CD4-positive, CD25-positive, alpha-beta regulatory T cell (primary cell): ENCODE results near the gene KRT73. TPM values are rescaled to one million over a fixed set of nuclear protein-coding genes. Genes with fewer than 3 reads are reported as not detected.

Source experiments
- ATAC-seq, 2 donors: fragments of 150-1000 bp; cut with Tn5 transposase; one replicate each; pipeline ENCODE4 v1.10.0; 2021; ENCODE audit warnings: low read depth in 2 of 2, moderate number of reproducible peaks in 2 of 2, moderate library complexity in 1 of 2
- DNase-seq, 3 donors: peaks; one replicate each; pipeline versions ENCODE4 v3.0.0 to v3.0.0-alpha.2; 2012 to 2022; ENCODE audit warnings: mixed read lengths in 1 of 3
- H3K27ac ChIP-seq: one replicate; pipeline ENCODE4 v1.7.0; 2013; ENCODE audit warnings: mild to moderate bottlenecking, low read length; ENCODE audit not compliant: insufficient read depth, poor library complexity, severe bottlenecking
- H3K27me3 ChIP-seq: one replicate; pipeline ENCODE4 v1.7.0; 2013; ENCODE audit warnings: low read length; ENCODE audit not compliant: control insufficient read depth, insufficient read depth
- H3K36me3 ChIP-seq: one replicate; pipeline ENCODE4 v1.7.0; 2013; ENCODE audit warnings: mild to moderate bottlenecking, low read length, moderate library complexity; ENCODE audit not compliant: control insufficient read depth, insufficient read depth
- H3K4me1 ChIP-seq: 2 replicates; pipeline ENCODE4 v1.7.0; 2013; ENCODE audit warnings: mild to moderate bottlenecking, low read length; ENCODE audit not compliant: insufficient read depth, control insufficient read depth, poor library complexity, severe bottlenecking
- H3K4me3 ChIP-seq: one replicate; pipeline ENCODE4 v1.7.0; 2013; ENCODE audit warnings: low read depth, mild to moderate bottlenecking, low read length, moderate library complexity
- H3K9me3 ChIP-seq, 2 experiments: 1 replicate in 1 of 2; 2 replicates in 1 of 2; pipeline ENCODE4 v1.7.0; 2013; ENCODE audit warnings: low read length in 2 of 2, mild to moderate bottlenecking in 1 of 2, moderate library complexity in 1 of 2; ENCODE audit not compliant: control insufficient read depth in 2 of 2
- H3K27ac Mint-ChIP-seq, 3 donors: one replicate each; pipeline ENCODE4 v1.8.0; 2020 to 2022; ENCODE audit warnings: mild to moderate bottlenecking in 3 of 3, mixed read lengths in 3 of 3, moderate library complexity in 2 of 3
- H3K27me3 Mint-ChIP-seq: one replicate; pipeline ENCODE4 v1.8.0; 2022; ENCODE audit warnings: mild to moderate bottlenecking, mixed read lengths
- H3K36me3 Mint-ChIP-seq: one replicate; pipeline ENCODE4 v1.8.0; 2020; ENCODE audit warnings: mixed read lengths
- H3K4me1 Mint-ChIP-seq, 4 donors: one replicate each; pipeline ENCODE4 v1.8.0; 2020 to 2022; ENCODE audit warnings: mixed read lengths in 4 of 4, mild to moderate bottlenecking in 1 of 4
- H3K4me3 Mint-ChIP-seq, 4 donors: one replicate each; pipeline ENCODE4 v1.8.0; 2020 to 2022; ENCODE audit warnings: mild to moderate bottlenecking in 4 of 4, mixed read lengths in 4 of 4, moderate library complexity in 3 of 4
- H3K9me3 Mint-ChIP-seq, 7 donors: one replicate each; pipeline ENCODE4 v1.8.0; 2020 to 2022; ENCODE audit warnings: mixed read lengths in 7 of 7, mild to moderate bottlenecking in 3 of 7, moderate library complexity in 2 of 7
- polyA plus RNA-seq, 4 donors: library from polyadenylated mRNA; unstranded; fragments of 300-500 nt; fragmentation: Illumina TruSeq; gene quantifications; one replicate each; pipeline ENCODE4 v1.2.3, GENCODE V29; 2021
- total RNA-seq: library from RNA; stranded (reverse); gene quantifications from one replicate; pipeline ENCODE4 v1.2.3, GENCODE V29; 2022

Gene KRT73
- total and polyA plus RNA-seq, 5 donors from 2014 or later: 1.0 to 1.4 (median 1.1) TPM; not detected in 2

- no peak for DNase-seq
- H3K4me3 Mint-ChIP-seq: peak overlapping the region in 1 of 4 donors; percentile 30
- ATAC-seq: no peak
Measured at GRCh38 chr12:52634266-52635056, 16.1 kb upstream of the KRT73 start.

GRCh38 chr12:52633383-52633782, 15.0 kb upstream of the KRT73 start:
- Mint-ChIP-seq H3K9me3 (peaks cover 0 to 2% (median 0%) of the 10 kb centered on the region in 7 donors), H3K27me3 (peaks cover 19% of the 10 kb centered on the region), H3K4me1 (peaks cover 0 to 45% (median 3%) of the 10 kb centered on the region in 4 donors), H3K27ac (peak overlapping the region in 2 of 3 donors; percentile 79 to 91), H3K4me3 (peak overlapping the region in 2 of 4 donors; percentile 19 to 22), H3K36me3 (no peaks in the 10 kb centered on the region)
- Histone ChIP-seq H3K4me1 (peaks cover 3% of the 10 kb centered on the region), H3K4me3 (no peak overlapping the region), H3K27ac (no peak overlapping the region), H3K9me3 (no peaks in the 10 kb centered on the region), H3K36me3 (no peaks in the 10 kb centered on the region), H3K27me3 (peaks cover 3% of the 10 kb centered on the region)
- peak; percentile 29 to 60 for ATAC-seq
- peak in 2 of 3 donors; percentile 30 to 49 for DNase-seq

More at GRCh38 chr12:52634266-52635056, 16.1 kb upstream of the KRT73 start:
- Histone ChIP-seq H3K4me3 (no peak overlapping the region), H3K9me3 (no peaks in the 10 kb centered on the region), H3K27ac (no peak overlapping the region), H3K36me3 (no peaks in the 10 kb centered on the region), H3K4me1 (peaks cover 3% of the 10 kb centered on the region), H3K27me3 (peaks cover 4% of the 10 kb centered on the region)
- Mint-ChIP-seq H3K36me3 (no peaks in the 10 kb centered on the region), H3K27ac (peak overlapping the region in 2 of 3 donors; percentile 76 to 91), H3K4me1 (peaks cover 0 to 43% (median 3%) of the 10 kb centered on the region in 4 donors), H3K27me3 (peaks cover 19% of the 10 kb centered on the region), H3K9me3 (peaks cover 0 to 2% (median 0%) of the 10 kb centered on the region in 7 donors)

GRCh38 chr12:52632656-52633055, 14.3 kb upstream of the KRT73 start:
- H3K36me3 ChIP-seq: no peaks in the 10 kb centered on the region
- Mint-ChIP-seq H3K27ac (peak overlapping the region in 1 of 3 donors; percentile 91), H3K9me3 (peaks cover 0 to 2% (median 0%) of the 10 kb centered on the region in 7 donors), H3K27me3 (peaks cover 17% of the 10 kb centered on the region), H3K4me1 (peaks cover 0 to 47% (median 4%) of the 10 kb centered on the region in 4 donors), H3K4me3 (no peak overlapping the region), H3K36me3 (no peaks in the 10 kb centered on the region)
- H3K4me3 ChIP-seq: no peak overlapping the region
- H3K9me3 ChIP-seq: no peaks in the 10 kb centered on the region
- DNase-seq (no peak), ATAC-seq (no peak)
- H3K4me1 ChIP-seq: peaks cover 3% of the 10 kb centered on the region
- H3K27ac ChIP-seq: no peak overlapping the region
- H3K27me3 ChIP-seq: peaks cover 3% of the 10 kb centered on the region

- peaks cover 0 to 2% (median 0%) of the 10 kb centered on the region in 7 donors for H3K9me3 Mint-ChIP-seq
- H3K27me3 Mint-ChIP-seq: peaks cover 14% of the 10 kb centered on the region
- ATAC-seq (no peak), DNase-seq (no peak)
- H3K36me3 ChIP-seq: no peaks in the 10 kb centered on the region
- H3K4me1 ChIP-seq: peaks cover 3% of the 10 kb centered on the region
- peaks cover 0 to 50% (median 5%) of the 10 kb centered on the region in 4 donors for H3K4me1 Mint-ChIP-seq
- no peaks in the 10 kb centered on the region for H3K9me3 ChIP-seq
- H3K4me3 ChIP-seq: no peak overlapping the region
- H3K27ac Mint-ChIP-seq: peak overlapping the region in 2 of 3 donors; percentile 74 to 91
- H3K27ac ChIP-seq: no peak overlapping the region
- H3K27me3 ChIP-seq: peaks cover 3% of the 10 kb centered on the region
- H3K4me3 Mint-ChIP-seq: no peak overlapping the region
- H3K36me3 Mint-ChIP-seq: no peaks in the 10 kb centered on the region
Measured at GRCh38 chr12:52631676-52632459, 13.5 kb upstream of the KRT73 start.

- Mint-ChIP-seq H3K27ac (peak overlapping the region; percentile 6 to 89 (median 62)), H3K36me3 (no peaks in the 10 kb centered on the region), H3K4me3 (peak overlapping the region in 2 of 4 donors; percentile 56 to 79), H3K9me3 (peaks cover 0 to 2% (median 0%) of the 10 kb centered on the region in 7 donors), H3K27me3 (peaks cover 14% of the 10 kb centered on the region), H3K4me1 (peaks cover 0 to 50% (median 5%) of the 10 kb centered on the region in 4 donors)
- ATAC-seq (no peak), DNase-seq (no peak)
- Histone ChIP-seq H3K36me3 (no peaks in the 10 kb centered on the region), H3K27me3 (peaks cover 3% of the 10 kb centered on the region), H3K9me3 (no peaks in the 10 kb centered on the region), H3K4me1 (peaks cover 3% of the 10 kb centered on the region), H3K27ac (no peak overlapping the region), H3K4me3 (no peak overlapping the region)
Measured at GRCh38 chr12:52631264-52631663, 12.9 kb upstream of the KRT73 start.

- peak in 1 of 2 donors; percentile 38 for ATAC-seq
- H3K27ac Mint-ChIP-seq: peak overlapping the region; percentile 62 to 89 (median 89)
Measured at GRCh38 chr12:52630599-52631200, 12.3 kb upstream of the KRT73 start.

GRCh38 chr12:52630008-52630500, 11.7 kb upstream of the KRT73 start:
- Mint-ChIP-seq H3K4me1 (peaks cover 0 to 50% (median 5%) of the 10 kb centered on the region in 4 donors), H3K27ac (peak overlapping the region in 1 of 3 donors; percentile 89), H3K36me3 (no peaks in the 10 kb centered on the region), H3K4me3 (peak overlapping the region in 1 of 4 donors; percentile 79), H3K27me3 (peaks cover 18% of the 10 kb centered on the region), H3K9me3 (peaks cover 0 to 2% (median 0%) of the 10 kb centered on the region in 7 donors)
- no peaks in the 10 kb centered on the region for H3K36me3 ChIP-seq
- H3K27ac ChIP-seq: no peak overlapping the region
- no peak for DNase-seq
- no peak for ATAC-seq
- H3K4me1 ChIP-seq: peaks cover 3% of the 10 kb centered on the region
- H3K4me3 ChIP-seq: no peak overlapping the region
- H3K9me3 ChIP-seq: no peaks in the 10 kb centered on the region
- H3K27me3 ChIP-seq: no peaks in the 10 kb centered on the region

More at GRCh38 chr12:52630599-52631200, 12.3 kb upstream of the KRT73 start:
- H3K4me1 ChIP-seq: peaks cover 3% of the 10 kb centered on the region
- DNase-seq: no peak
- no peak overlapping the region for H3K27ac ChIP-seq
- H3K4me3 Mint-ChIP-seq: peak overlapping the region in 2 of 4 donors; percentile 56 to 79
- H3K4me1 Mint-ChIP-seq: peaks cover 0 to 50% (median 5%) of the 10 kb centered on the region in 4 donors
- H3K36me3 ChIP-seq: no peaks in the 10 kb centered on the region
- H3K27me3 ChIP-seq: no peaks in the 10 kb centered on the region
- H3K9me3 ChIP-seq: no peaks in the 10 kb centered on the region
- no peak overlapping the region for H3K4me3 ChIP-seq
- H3K9me3 Mint-ChIP-seq: peaks cover 0 to 2% (median 0%) of the 10 kb centered on the region in 7 donors
- no peaks in the 10 kb centered on the region for H3K36me3 Mint-ChIP-seq
- H3K27me3 Mint-ChIP-seq: peaks cover 14% of the 10 kb centered on the region
